Measurements from ENCODE around the gene CATSPERZ. TPM values are rescaled to one million over a fixed set of nuclear protein-coding genes. Genes with fewer than 3 reads are reported as not detected.

CATSPERZ gene
- total and polyA plus RNA-seq, 7 experiments from 2014 or later, result 0.60 TPM; not detected in 6

DNA sequence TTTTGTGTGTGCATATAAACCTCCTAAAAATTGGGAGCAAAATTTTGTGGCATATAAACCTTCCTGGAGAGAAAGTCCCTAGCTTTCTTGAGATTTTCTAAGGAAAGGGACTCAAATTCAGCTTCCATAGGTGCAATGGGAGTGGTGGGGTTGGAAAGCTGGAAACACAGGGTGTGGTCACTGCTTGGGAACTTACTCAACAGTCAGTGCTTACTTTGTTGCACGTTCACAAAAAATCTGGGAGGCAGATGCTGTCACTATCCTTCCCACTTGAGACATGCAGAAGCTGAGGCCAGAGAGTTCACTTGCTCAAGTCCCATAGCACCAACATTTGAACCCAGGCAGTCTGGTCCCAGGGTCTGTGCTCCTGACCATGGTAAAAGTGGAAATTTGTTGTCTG, 3.9 kb upstream of the CATSPERZ start:
- Mint-ChIP-seq H3K27ac (no peak overlapping the region), H3K4me1 (peaks cover 20 to 32% (median 21%) of the 10 kb centered on the region in 7 donors), H3K27me3 (peaks cover 59 to 86% (median 71%) of the 10 kb centered on the region in 5 donors), H3K9me3 (peaks cover 0 to 2% (median 0%) of the 10 kb centered on the region in 11 donors), H3K4me3 (no peak overlapping the region), H3K36me3 (no peaks in the 10 kb centered on the region)
- Histone ChIP-seq H3K36me3 (ENCODE audit: control insufficient read depth in 2 of 3, insufficient read depth in 3 of 3, low read length in 3 of 3) (no peaks in the 10 kb centered on the region), H3K4me3 (ENCODE audit: low read length) (no peak overlapping the region), H3K27ac (ENCODE audit: low read depth, low read length) (no peak overlapping the region), H3K27me3 (ENCODE audit: control insufficient read depth in 2 of 2, insufficient read depth in 2 of 2, low read length in 2 of 2) (peaks cover 3 to 28% of the 10 kb centered on the region in 2 donors), H3K4me1 (ENCODE audit: control insufficient read depth in 2 of 2, insufficient read depth in 2 of 2, low read length in 2 of 2) (peaks cover 14 to 20% of the 10 kb centered on the region in 2 donors), H3K9me3 (ENCODE audit: control insufficient read depth in 2 of 3, low read length in 3 of 3) (no peaks in the 10 kb centered on the region)
- no peak for ATAC-seq
- DNase-seq, result no peak
- intact Hi-C loops (cut with micrococcal nuclease), result no loop called here
- ChIA-PET CTCF (interaction anchor here (0.7 to 0.8 kb wide), 2 partner anchors 26 to 92 kb away, joined by 3 read pairs; no protein-coding TSS in a partner anchor), POLR2A (interaction anchor here (0.9 kb wide), 1 partner anchor 9 kb away, joined by 3 read pairs; no protein-coding TSS in a partner anchor)

DNA sequence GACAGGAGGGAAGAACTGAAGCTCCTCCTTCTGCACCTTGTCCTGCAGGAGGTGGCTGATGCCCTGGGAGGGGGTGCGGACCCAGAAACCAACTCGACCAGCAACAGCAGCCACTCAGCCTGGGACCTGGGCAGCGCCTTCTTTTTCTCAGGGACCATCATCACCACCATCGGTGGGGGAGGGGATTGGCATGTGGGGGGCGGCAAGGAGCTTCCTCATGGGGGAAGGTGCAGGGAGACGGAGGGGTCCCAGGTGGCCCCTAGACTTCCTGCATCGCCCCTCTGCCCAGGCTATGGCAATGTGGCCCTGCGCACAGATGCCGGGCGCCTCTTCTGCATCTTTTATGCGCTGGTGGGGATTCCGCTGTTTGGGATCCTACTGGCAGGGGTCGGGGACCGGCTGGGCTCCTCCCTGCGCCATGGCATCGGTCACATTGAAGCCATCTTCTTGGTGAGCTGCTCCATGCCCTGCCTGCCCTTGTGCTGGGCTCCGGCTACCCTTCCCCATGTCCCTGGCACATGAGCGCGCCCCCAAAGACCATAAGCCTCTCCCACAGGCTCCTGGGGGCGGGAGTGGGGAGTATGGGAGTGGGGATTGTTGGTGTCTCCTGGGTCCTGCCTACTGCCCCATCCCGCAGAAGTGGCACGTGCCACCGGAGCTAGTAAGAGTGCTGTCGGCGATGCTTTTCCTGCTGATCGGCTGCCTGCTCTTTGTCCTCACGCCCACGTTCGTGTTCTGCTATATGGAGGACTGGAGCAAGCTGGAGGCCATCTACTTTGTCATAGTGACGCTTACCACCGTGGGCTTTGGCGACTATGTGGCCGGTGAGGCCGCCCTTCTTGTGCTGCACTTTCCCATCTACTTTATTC, 3.1 kb upstream of the CATSPERZ start:
- DNase-seq, result no peak
- H3K4me3 Mint-ChIP-seq, result no peak overlapping the region
- Histone ChIP-seq H3K4me1 (ENCODE audit: control insufficient read depth in 2 of 2, insufficient read depth in 2 of 2, low read length in 2 of 2) (peaks cover 14 to 20% of the 10 kb centered on the region in 2 donors), H3K36me3 (ENCODE audit: control insufficient read depth in 2 of 3, insufficient read depth in 3 of 3, low read length in 3 of 3) (no peaks in the 10 kb centered on the region), H3K27me3 (ENCODE audit: control insufficient read depth in 2 of 2, insufficient read depth in 2 of 2, low read length in 2 of 2) (peaks cover 3 to 28% of the 10 kb centered on the region in 2 donors), H3K27ac (ENCODE audit: low read depth, low read length) (no peak overlapping the region), H3K9me3 (ENCODE audit: control insufficient read depth in 2 of 3, low read length in 3 of 3) (no peaks in the 10 kb centered on the region), H3K4me3 (ENCODE audit: low read length) (no peak overlapping the region)
- no peaks in the 10 kb centered on the region for H3K36me3 Mint-ChIP-seq
- ChIA-PET CTCF (interaction anchor here (0.8 kb wide), 1 partner anchor 93 kb away, joined by 3 read pairs; no protein-coding TSS in a partner anchor), POLR2A (interaction anchor here (0.9 kb wide), 1 partner anchor 10 kb away, joined by 3 read pairs; no protein-coding TSS in a partner anchor)
- H3K9me3 Mint-ChIP-seq, result peaks cover 0 to 2% (median 0%) of the 10 kb centered on the region in 11 donors
- intact Hi-C loops (cut with micrococcal nuclease), result no loop called here
- H3K27me3 Mint-ChIP-seq, result peaks cover 63 to 91% (median 71%) of the 10 kb centered on the region in 5 donors
- ATAC-seq, result no peak
- peak overlapping the region in 1 of 9 donors; percentile 4 for H3K27ac Mint-ChIP-seq
- H3K4me1 Mint-ChIP-seq, result peaks cover 20 to 32% (median 21%) of the 10 kb centered on the region in 7 donors

DNA sequence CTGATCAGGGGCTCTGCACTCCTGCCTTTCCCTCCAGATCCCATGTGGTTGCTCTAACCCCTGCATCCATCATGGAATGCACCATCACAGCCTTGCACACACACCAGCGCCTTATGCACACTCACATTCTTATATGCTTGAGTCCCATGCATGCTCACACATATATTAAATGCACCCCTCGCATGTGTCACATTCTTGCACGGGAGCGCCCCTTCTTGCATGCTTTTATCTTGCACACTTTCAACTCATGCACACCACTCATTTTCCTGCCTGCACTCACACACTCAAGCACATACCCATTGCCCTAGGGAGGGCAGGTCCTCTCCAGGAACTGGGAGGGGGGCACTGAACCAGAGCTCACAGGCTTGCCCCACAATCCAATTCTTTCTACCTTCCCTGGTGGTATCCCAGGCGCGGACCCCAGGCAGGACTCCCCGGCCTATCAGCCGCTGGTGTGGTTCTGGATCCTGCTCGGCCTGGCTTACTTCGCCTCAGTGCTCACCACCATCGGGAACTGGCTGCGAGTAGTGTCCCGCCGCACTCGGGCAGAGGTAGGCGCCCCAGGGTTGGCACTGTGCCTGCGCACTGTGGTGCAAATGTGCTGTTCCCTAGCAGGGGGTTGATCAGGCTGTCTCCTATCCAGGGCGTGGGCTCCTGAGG, 2.3 kb upstream of the CATSPERZ start:
- H3K27ac ChIP-seq (ENCODE audit: low read depth, low read length), result no peak overlapping the region
- no peak for ATAC-seq
- ChIA-PET POLR2A (interaction anchor here (1.4 kb wide), 1 partner anchor 92 kb away, joined by 3 read pairs; the partner anchor contains the start of gene FERMT3), CTCF (no interaction called here)
- peaks cover 3 to 28% of the 10 kb centered on the region in 2 donors for H3K27me3 ChIP-seq (ENCODE audit: control insufficient read depth in 2 of 2, insufficient read depth in 2 of 2, low read length in 2 of 2)
- H3K4me1 Mint-ChIP-seq, result peaks cover 17 to 32% (median 20%) of the 10 kb centered on the region in 7 donors
- H3K36me3 Mint-ChIP-seq, result no peaks in the 10 kb centered on the region
- H3K4me1 ChIP-seq (ENCODE audit: control insufficient read depth in 2 of 2, insufficient read depth in 2 of 2, low read length in 2 of 2), result peaks cover 14 to 20% of the 10 kb centered on the region in 2 donors
- peaks cover 0 to 2% (median 0%) of the 10 kb centered on the region in 11 donors for H3K9me3 Mint-ChIP-seq
- intact Hi-C loops (cut with micrococcal nuclease), result no loop called here
- H3K4me3 Mint-ChIP-seq, result peak overlapping the region in 1 of 10 donors; percentile 85
- DNase-seq, result no peak
- H3K4me3 ChIP-seq (ENCODE audit: low read length), result no peak overlapping the region
- no peaks in the 10 kb centered on the region for H3K9me3 ChIP-seq (ENCODE audit: control insufficient read depth in 2 of 3, low read length in 3 of 3)
- peaks cover 63 to 89% (median 67%) of the 10 kb centered on the region in 5 donors for H3K27me3 Mint-ChIP-seq
- no peaks in the 10 kb centered on the region for H3K36me3 ChIP-seq (ENCODE audit: control insufficient read depth in 2 of 3, insufficient read depth in 3 of 3, low read length in 3 of 3)
- peak overlapping the region in 1 of 9 donors; percentile 71 for H3K27ac Mint-ChIP-seq

DNA sequence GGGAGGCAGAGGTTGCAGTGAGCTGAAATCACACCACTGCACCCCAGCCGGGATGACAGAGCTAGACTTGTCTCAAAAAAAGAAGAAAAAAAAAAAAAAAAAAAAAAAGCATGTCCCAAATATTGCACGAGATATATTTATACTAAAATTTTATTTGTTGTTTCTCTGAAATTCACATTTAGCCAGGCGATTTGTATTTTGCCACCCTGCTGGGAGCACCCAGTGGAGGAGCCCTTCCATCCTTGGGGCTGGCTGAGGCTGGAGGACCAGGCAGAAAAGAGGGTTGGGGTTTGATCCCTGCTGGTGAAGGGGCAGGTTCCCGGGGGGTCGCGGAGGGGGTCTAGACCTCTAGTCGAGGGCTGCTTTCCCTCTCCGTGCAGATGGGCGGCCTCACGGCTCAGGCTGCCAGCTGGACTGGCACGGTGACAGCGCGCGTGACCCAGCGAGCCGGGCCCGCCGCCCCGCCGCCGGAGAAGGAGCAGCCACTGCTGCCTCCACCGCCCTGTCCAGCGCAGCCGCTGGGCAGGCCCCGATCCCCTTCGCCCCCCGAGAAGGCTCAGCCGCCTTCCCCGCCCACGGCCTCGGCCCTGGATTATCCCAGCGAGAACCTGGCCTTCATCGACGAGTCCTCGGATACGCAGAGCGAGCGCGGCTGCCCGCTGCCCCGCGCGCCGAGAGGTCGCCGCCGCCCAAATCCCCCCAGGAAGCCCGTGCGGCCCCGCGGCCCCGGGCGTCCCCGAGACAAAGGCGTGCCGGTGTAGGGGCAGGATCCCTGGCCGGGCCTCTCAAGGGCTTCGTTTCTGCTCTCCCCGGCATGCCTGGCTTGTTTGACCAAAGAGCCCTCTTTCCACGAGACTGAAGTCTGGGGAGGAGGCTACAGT, 952 bp upstream of the CATSPERZ start:
- peak overlapping the region in 1 of 9 donors; percentile 25 for H3K27ac Mint-ChIP-seq
- H3K9me3 Mint-ChIP-seq, result peaks cover 0 to 2% (median 0%) of the 10 kb centered on the region in 11 donors
- DNase-seq (peak in 2 of 9 donors; percentile 14 to 31), ATAC-seq (no peak)
- peaks cover 20 to 37% (median 25%) of the 10 kb centered on the region in 7 donors for H3K4me1 Mint-ChIP-seq
- peaks cover 52 to 81% (median 55%) of the 10 kb centered on the region in 5 donors for H3K27me3 Mint-ChIP-seq
- intact Hi-C loops (cut with micrococcal nuclease), result no loop called here
- no peaks in the 10 kb centered on the region for H3K36me3 Mint-ChIP-seq
- H3K9me3 ChIP-seq (ENCODE audit: control insufficient read depth in 2 of 3, low read length in 3 of 3), result no peaks in the 10 kb centered on the region
- peaks cover 21 to 27% of the 10 kb centered on the region in 2 donors for H3K4me1 ChIP-seq (ENCODE audit: control insufficient read depth in 2 of 2, insufficient read depth in 2 of 2, low read length in 2 of 2)
- no peaks in the 10 kb centered on the region for H3K36me3 ChIP-seq (ENCODE audit: control insufficient read depth in 2 of 3, insufficient read depth in 3 of 3, low read length in 3 of 3)
- CTCF ChIA-PET, result no interaction called here
- peaks cover 3 to 28% of the 10 kb centered on the region in 2 donors for H3K27me3 ChIP-seq (ENCODE audit: control insufficient read depth in 2 of 2, insufficient read depth in 2 of 2, low read length in 2 of 2)
- H3K4me3 ChIP-seq (ENCODE audit: low read length), result no peak overlapping the region
- peak overlapping the region; percentile 59 to 85 (median 73) for H3K4me3 Mint-ChIP-seq
- POLR2A ChIA-PET, result interaction anchor here (1.4 kb wide), 1 partner anchor 93 kb away, joined by 3 read pairs; the partner anchor contains the start of gene FERMT3
- no peak overlapping the region for H3K27ac ChIP-seq (ENCODE audit: low read depth, low read length)

DNA sequence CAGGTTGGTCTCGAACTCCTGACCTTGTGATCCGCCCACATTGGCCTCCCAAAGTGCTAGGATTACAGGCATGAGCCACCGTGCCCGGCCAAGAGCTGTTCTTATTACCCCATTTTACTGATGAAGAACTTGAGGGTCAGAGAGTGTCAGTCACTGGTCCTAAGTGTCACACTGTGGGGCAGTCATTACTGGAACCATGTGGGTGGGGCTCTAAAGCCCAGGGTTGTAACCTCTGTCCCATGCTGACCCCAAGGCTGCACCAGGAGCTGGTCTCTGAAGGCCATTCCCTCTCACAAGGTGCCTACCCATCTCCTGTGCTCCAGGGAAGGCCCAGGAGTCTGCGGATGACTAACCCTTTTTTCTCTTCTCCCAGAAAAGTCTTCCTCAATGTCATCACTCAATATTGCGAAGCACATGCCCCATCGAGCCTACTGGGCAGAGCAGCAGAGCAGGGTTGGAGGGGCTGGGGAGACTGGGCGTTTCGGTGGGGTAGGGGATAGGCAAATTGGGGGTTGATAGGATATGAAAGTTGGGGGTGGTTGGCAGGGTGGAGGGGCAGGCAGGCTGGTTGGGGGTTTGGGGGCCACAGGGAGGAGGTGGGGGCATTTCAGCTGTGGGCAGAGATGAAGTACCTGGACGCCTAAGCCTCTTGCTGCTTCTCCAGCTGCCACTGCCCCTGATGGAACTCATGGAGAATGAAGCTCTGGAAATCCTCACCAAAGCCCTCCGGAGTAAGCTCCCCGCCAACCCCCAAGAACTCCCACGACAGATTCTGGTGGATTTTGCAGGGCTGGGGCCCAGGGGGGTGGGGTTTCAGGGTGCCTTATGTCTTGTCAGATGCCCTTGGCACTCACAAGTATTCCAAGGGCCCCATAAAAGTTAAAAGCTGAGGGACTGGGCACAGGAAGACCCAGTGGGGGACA, 3.2 kb downstream of the CATSPERZ start:
- H3K4me3 ChIP-seq (ENCODE audit: low read length), result no peak overlapping the region
- POLR2A ChIA-PET, result interaction anchor here (0.6 to 6.3 kb wide), 14 partner anchors 14 to 465 kb away, joined by 3 to 102 read pairs (median 6); partner anchors contain the start of genes BAD, FERMT3, GPR137 and PPP1R14B
- Mint-ChIP-seq H3K27ac (peak overlapping the region in 2 of 9 donors; percentile 13 to 81), H3K9me3 (peaks cover 0 to 2% (median 0%) of the 10 kb centered on the region in 11 donors), H3K4me3 (peak overlapping the region in 8 of 10 donors; percentile 32 to 98 (median 92)), H3K36me3 (peaks cover 0 to 8% (median 0%) of the 10 kb centered on the region in 5 donors), H3K4me1 (peaks cover 26 to 48% (median 34%) of the 10 kb centered on the region in 7 donors), H3K27me3 (peaks cover 16 to 39% (median 23%) of the 10 kb centered on the region in 5 donors)
- H3K27ac ChIP-seq (ENCODE audit: low read depth, low read length), result no peak overlapping the region
- DNase-seq (no peak), ATAC-seq (no peak)
- peaks cover 2 to 15% of the 10 kb centered on the region in 2 donors for H3K27me3 ChIP-seq (ENCODE audit: control insufficient read depth in 2 of 2, insufficient read depth in 2 of 2, low read length in 2 of 2)
- no peaks in the 10 kb centered on the region for H3K36me3 ChIP-seq (ENCODE audit: control insufficient read depth in 2 of 3, insufficient read depth in 3 of 3, low read length in 3 of 3)
- CTCF ChIA-PET, result interaction anchor here (0.6 to 5.8 kb wide), 13 partner anchors 14 to 302 kb away, joined by 3 to 165 read pairs (median 5); partner anchors contain the start of genes BAD, FERMT3, FKBP2 and PLCB3
- no peaks in the 10 kb centered on the region for H3K9me3 ChIP-seq (ENCODE audit: control insufficient read depth in 2 of 3, low read length in 3 of 3)
- intact Hi-C loops (cut with micrococcal nuclease), result loop anchor here (1.0 to 5.0 kb wide), 4 partner anchors 73 to 466 kb away; partner anchors contain the start of genes DNAJC4 (in 1 of the 2) and MARK2 (in 1 of the 2)
- H3K4me1 ChIP-seq (ENCODE audit: control insufficient read depth in 2 of 2, insufficient read depth in 2 of 2, low read length in 2 of 2), result peaks cover 32 to 34% of the 10 kb centered on the region in 2 donors

All from naive thymus-derived CD4-positive, alpha-beta T cell (primary cell).